GM21737 (cell line): Measurements from ENCODE around the gene ACBD5.

Experiments
- ATAC-seq: cut with Tn5 transposase; IDR thresholded peaks from one replicate; pipeline ENCODE4 v1.9.1; 2021; ENCODE audit warnings: mild to moderate bottlenecking, moderate library complexity; ENCODE audit not compliant: unreplicated experiment

Gene ACBD5

DNA sequence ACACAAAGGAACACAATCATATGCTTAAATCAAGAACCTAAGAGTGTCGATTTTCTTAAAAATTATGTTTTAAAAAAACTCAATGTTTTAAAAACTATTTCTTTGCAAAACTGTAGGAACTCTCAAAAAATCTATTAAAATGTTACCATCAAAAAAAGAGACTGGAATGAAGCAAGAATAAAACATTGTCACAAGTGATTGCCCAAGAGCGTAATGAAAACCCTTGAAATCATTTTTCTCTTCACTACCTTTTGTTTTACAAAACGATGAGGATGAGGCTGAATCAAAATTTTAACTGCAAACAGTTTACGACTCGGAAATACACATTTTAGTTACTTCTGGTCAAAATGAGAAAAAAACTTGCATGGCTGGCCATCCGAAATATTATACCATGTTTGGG lies 87.3 kb downstream of the ACBD5 start:
- no peak for ATAC-seq

- ATAC-seq: no peak
Observed at GRCh38 chr10:27152687-27153086, 87.9 kb downstream of the ACBD5 start.

- no peak for ATAC-seq
Observed at GRCh38 chr10:27150261-27150660, 90.3 kb downstream of the ACBD5 start.

- no peak for ATAC-seq
Observed at GRCh38 chr10:27147701-27148100, 92.9 kb downstream of the ACBD5 start.

GRCh38 chr10:27145937-27146336 lies 94.7 kb downstream of the ACBD5 start:
- ATAC-seq: no peak
